GM23248 (cell line): ENCODE results near the gene ST3GAL3. TPM values are rescaled to one million over a fixed set of nuclear protein-coding genes. Genes with fewer than 3 reads are reported as not detected.
A peak's percentile ranks its signal among the peaks of the same experiment; 100 is the strongest.

ENCODE experiments used
- DNase-seq: peaks from one replicate; pipeline ENCODE4 v3.0.0-alpha.2; 2015
- H2AFZ ChIP-seq: fragments of 200-600 bp; sonication (generic); 2 replicates; pipeline ENCODE4 v1.6.1; 2016; ENCODE audit warnings: antibody characterized with exemption
- H3F3A ChIP-seq: fragments of 200-600 bp; sonication (generic); 2 replicates; pipeline ENCODE4 v1.6.1; 2016; ENCODE audit warnings: mild to moderate bottlenecking, antibody characterized with exemption, mixed run types; ENCODE audit not compliant: insufficient read depth
- H3K27ac ChIP-seq: fragments of 200-600 bp; sonication (generic); 2 replicates; pipeline ENCODE4 v1.5.1; 2016; ENCODE audit warnings: mild to moderate bottlenecking
- H3K27me3 ChIP-seq: fragments of 200-600 bp; sonication (generic); replicated peaks from 2 replicates; pipeline ENCODE4 v1.6.1; 2016; ENCODE audit warnings: mild to moderate bottlenecking; ENCODE audit not compliant: insufficient read depth
- H3K36me3 ChIP-seq: fragments of 200-600 bp; sonication (generic); 2 replicates; pipeline ENCODE4 v1.6.1; 2016; ENCODE audit warnings: low read depth, mild to moderate bottlenecking
- H3K4me1 ChIP-seq: fragments of 200-600 bp; sonication (generic); 2 replicates; pipeline ENCODE4 v1.6.1; 2016; ENCODE audit warnings: mild to moderate bottlenecking; ENCODE audit not compliant: insufficient read depth
- H3K4me2 ChIP-seq: fragments of 200-600 bp; sonication (generic); one replicate; pipeline ENCODE4 v1.6.1; 2016; ENCODE audit warnings: mild to moderate bottlenecking; ENCODE audit not compliant: unreplicated experiment
- H3K4me3 ChIP-seq: fragments of 200-600 bp; sonication (generic); 2 replicates; pipeline ENCODE4 v1.5.1; 2016; ENCODE audit warnings: mild to moderate bottlenecking
- H3K79me2 ChIP-seq: fragments of 200-600 bp; sonication (generic); 2 replicates; pipeline ENCODE4 v1.6.1; 2016; ENCODE audit warnings: mild to moderate bottlenecking; ENCODE audit not compliant: insufficient read depth
- H3K9ac ChIP-seq: fragments of 200-600 bp; sonication (generic); 2 replicates; pipeline ENCODE4 v1.6.1; 2016; ENCODE audit warnings: mild to moderate bottlenecking
- H3K9me2 ChIP-seq: fragments of 200-600 bp; sonication (generic); 2 replicates; pipeline ENCODE4 v1.6.1; 2016; ENCODE audit warnings: mixed run types, mild to moderate bottlenecking, moderate library complexity; ENCODE audit not compliant: insufficient read depth
- H3K9me3 ChIP-seq: fragments of 200-600 bp; sonication (generic); one replicate; pipeline ENCODE4 v1.6.1; 2017; ENCODE audit warnings: low read depth
- H4K20me1 ChIP-seq: fragments of 200-600 bp; sonication (generic); 2 replicates; pipeline ENCODE4 v1.6.0; 2016; ENCODE audit not compliant: insufficient read depth
- EZH2 ChIP-seq: fragments of 200-600 bp; sonication (generic); IDR thresholded peaks from 2 replicates; pipeline ENCODE4 v1.6.1; 2018; ENCODE audit warnings: antibody characterized with exemption, mild to moderate bottlenecking; ENCODE audit not compliant: insufficient read depth, poor library complexity, severe bottlenecking
- EZH2phosphoT487 ChIP-seq: fragments of 200-600 bp; sonication (generic); IDR thresholded peaks from 2 replicates; pipeline ENCODE4 v1.6.1; 2018; ENCODE audit warnings: antibody characterized with exemption, moderate library complexity, mild to moderate bottlenecking, low read depth; ENCODE audit not compliant: insufficient read depth
- WGBS, 2 experiments: methylation state at CpG; one replicate each; pipeline ENCODE4 v1.1.6; 2015 to 2017; ENCODE audit warnings: low lambda C conversion rate in 2 of 2, low coverage in 1 of 2; ENCODE audit errors: missing lambda C conversion rate in 2 of 2; 5-methylcytosine and 5-hydroxymethylcytosine counted together
- in situ Hi-C: fragments of 300-500 bp; cut with MboI; formaldehyde crosslinking; loops from 2 replicates; pipeline ENCODE4 v1.15.0; 2020
- polyA plus RNA-seq: library from polyadenylated mRNA; unstranded; fragments of >200 nt; fragmentation: Nextera tagmentation; extraction: Ambion mirVana; gene quantifications from 2 replicates; pipeline ENCODE4 v1.2.1, GENCODE V29; 2016
- total RNA-seq: library from RNA; depleted of rRNA; stranded (reverse); fragments of >200 nt; shearing (Covaris generic); gene quantifications from 2 replicates; pipeline ENCODE4 v1.2.3, GENCODE V29; 2014

Gene ST3GAL3
- total and polyA plus RNA-seq, 2 experiments from 2014 or later: 9.7 to 13.8 TPM

DNA sequence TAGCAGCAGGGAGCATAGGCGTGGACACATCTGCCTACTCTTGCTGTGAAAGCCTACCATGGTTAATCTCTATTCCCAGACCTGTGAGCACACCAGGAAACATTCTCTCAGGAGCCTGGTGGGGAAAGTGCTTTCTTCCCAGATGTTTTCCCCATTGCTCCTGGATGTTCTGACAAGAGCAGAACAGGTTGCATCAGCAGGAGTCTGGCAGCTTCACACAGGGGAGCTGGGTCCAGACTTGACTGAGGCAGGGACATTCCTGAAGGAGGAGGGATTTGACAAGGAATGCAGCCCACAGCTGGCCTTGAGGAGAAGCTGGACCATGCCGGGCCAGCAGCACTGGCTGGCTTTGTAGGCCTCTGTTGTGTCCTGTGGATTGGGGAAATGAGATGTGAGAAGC lies 205.3 kb downstream of the ST3GAL3 start:
- peaks cover 14% of the 10 kb centered on the region for H3K4me1 ChIP-seq
- no peaks in the 10 kb centered on the region for H3K9me3 ChIP-seq
- no peak overlapping the region for H3K4me2 ChIP-seq
- no peak overlapping the region for H3K27ac ChIP-seq
- H3K79me2 ChIP-seq: no peaks in the 10 kb centered on the region
- WGBS, 2 experiments: 60 to 69% methylated on average over 2 of the region's 2 CpGs
- H3F3A ChIP-seq: no peaks in the 10 kb centered on the region
- H4K20me1 ChIP-seq: no peaks in the 10 kb centered on the region
- H3K9ac ChIP-seq: no peak overlapping the region
- H3K27me3 ChIP-seq: no peaks in the 10 kb centered on the region
- TF ChIP-seq EZH2phosphoT487 (no peak), EZH2 (no peak)
- H2AFZ ChIP-seq: no peak overlapping the region
- peak; percentile 57 for DNase-seq
- no peak overlapping the region for H3K4me3 ChIP-seq
- H3K36me3 ChIP-seq: no peaks in the 10 kb centered on the region
- in situ Hi-C loops: no loop called here
- H3K9me2 ChIP-seq: no peaks in the 10 kb centered on the region

DNA sequence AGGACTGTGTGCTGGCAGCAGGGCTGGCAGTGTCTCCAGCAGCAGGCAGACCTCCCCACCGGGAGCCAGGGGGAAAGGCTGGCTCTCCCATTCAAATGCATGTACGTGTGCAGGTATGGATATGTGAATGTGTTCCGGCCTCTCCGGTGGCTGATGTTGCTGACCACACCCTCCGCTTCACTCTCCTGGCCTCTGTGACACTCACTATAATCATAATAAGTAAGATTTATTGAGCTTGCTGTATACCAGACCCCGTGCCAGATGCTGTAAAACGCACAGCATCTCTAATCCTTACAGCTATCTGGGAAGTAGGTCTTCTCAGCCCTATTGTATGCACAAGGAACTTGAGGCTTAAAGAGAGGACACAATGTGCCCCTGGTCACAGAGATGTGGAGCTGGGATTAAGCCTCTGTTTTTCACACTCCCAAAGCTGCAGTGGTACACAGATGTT lies 205.7 kb downstream of the ST3GAL3 start:
- Histone ChIP-seq H3K27me3 (no peaks in the 10 kb centered on the region), H4K20me1 (no peaks in the 10 kb centered on the region), H2AFZ (no peak overlapping the region), H3K4me3 (no peak overlapping the region), H3K9me2 (no peaks in the 10 kb centered on the region), H3F3A (no peaks in the 10 kb centered on the region), H3K36me3 (no peaks in the 10 kb centered on the region), H3K27ac (no peak overlapping the region), H3K4me2 (no peak overlapping the region), H3K79me2 (no peaks in the 10 kb centered on the region), H3K4me1 (peaks cover 14% of the 10 kb centered on the region), H3K9ac (no peak overlapping the region), H3K9me3 (no peaks in the 10 kb centered on the region)
- DNase-seq: no peak
- in situ Hi-C loops: no loop called here
- WGBS, 2 experiments: 83 to 86% methylated on average over 7 of the region's 7 CpGs
- no peak for TF ChIP-seq EZH2
- no peak for TF ChIP-seq EZH2phosphoT487

DNA sequence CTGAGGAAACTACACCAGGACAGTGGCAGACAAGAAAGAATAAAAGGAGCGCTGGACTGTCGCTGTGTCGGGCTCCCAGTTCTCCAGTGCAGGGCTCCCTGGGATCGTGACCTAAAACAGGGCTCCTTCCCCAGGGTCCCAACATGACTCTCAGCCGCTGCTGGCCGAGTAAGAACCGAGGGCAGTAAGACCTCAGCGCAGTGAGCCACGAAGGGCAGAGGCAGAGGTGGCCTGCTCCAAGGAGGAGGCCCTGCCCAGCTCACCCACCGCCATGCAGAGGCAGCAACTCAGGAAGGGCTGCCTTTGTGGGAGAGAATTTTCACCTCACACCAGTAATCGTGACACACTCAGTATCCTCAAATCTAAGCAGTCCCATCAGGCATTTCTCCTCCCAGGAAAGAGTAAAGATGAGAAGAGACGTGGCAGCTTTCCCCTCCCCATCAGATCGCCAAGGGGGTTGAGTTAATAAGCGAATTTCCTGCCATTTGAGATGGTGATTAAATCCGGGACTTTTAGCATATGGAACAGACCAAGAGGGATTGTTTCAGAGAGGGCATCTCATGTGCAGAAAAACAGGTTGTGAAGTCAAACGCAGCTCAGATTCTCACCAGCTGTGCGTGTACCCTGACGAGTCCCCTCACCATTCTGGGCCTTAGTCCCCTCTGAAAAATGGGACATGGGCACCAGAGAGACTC lies 206.5 kb downstream of the ST3GAL3 start:
- no peak overlapping the region for H3K9ac ChIP-seq
- H3K27me3 ChIP-seq: no peaks in the 10 kb centered on the region
- no peak for TF ChIP-seq EZH2
- no peak for TF ChIP-seq EZH2phosphoT487
- H3K27ac ChIP-seq: no peak overlapping the region
- H3K4me3 ChIP-seq: no peak overlapping the region
- no peak for DNase-seq
- 0 out of 2 replicates have a peak, but pooled peaks cover 3% of the 10 kb centered on the region for H3F3A ChIP-seq
- H3K79me2 ChIP-seq: no peaks in the 10 kb centered on the region
- H3K9me3 ChIP-seq: no peaks in the 10 kb centered on the region
- no peak overlapping the region for H2AFZ ChIP-seq
- in situ Hi-C loops: no loop called here
- H4K20me1 ChIP-seq: no peaks in the 10 kb centered on the region
- peaks cover 14% of the 10 kb centered on the region for H3K4me1 ChIP-seq
- H3K4me2 ChIP-seq: no peak overlapping the region
- no peaks in the 10 kb centered on the region for H3K36me3 ChIP-seq
- 83 to 84% methylated on average over 18 of the region's 18 CpGs for WGBS, 2 experiments
- no peaks in the 10 kb centered on the region for H3K9me2 ChIP-seq

DNA sequence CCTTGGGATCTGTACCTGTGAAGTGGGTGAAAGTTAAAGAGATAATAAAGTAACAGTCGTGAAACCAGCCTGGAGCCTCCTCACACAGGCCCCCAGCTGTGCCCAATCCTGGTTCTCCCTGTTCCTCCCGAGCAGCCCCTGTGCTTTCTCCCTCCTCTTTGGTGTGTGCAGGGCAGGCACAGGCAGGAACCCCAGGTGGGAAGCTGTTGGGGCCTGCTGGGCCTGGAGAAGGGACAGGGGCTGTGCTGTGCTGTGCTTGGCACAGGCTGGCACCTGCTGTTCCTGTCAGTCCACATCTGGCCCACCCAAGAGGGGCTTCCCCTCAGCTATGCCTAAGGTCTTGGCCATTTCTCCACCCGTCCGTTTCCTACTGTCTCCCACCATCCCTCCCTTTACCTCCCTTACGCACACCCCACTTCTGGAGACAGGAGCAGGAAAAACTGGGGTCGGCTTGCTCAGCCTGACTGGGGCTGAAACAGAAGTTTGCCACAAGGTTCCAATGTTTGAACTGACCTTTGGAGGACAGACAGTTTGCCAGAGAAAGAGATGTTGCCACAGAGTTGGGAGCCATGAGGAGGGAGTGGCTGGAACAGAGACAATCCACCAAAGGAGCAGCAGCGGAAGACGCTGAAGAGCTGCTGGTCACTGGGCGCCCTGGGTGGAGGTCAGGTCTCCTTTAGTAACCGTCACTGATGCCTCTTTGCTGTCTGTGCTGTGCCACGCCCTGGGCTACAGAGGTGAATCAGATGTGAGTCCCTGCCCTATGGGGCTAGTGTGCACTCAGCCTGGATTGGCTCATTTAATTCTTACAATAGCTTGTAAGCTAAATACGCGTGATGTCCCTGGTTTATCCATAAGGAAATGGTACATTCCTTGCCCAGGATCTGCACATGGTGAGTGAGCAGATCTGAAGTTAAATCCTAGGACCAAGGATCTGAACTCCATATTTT lies 207.5 kb downstream of the ST3GAL3 start:
- no peaks in the 10 kb centered on the region for H3K9me3 ChIP-seq
- H3K27me3 ChIP-seq: no peaks in the 10 kb centered on the region
- H3K36me3 ChIP-seq: no peaks in the 10 kb centered on the region
- no peak overlapping the region for H2AFZ ChIP-seq
- H3F3A ChIP-seq: 0 out of 2 replicates have a peak, but pooled peaks cover 3% of the 10 kb centered on the region
- in situ Hi-C loops: no loop called here
- DNase-seq: peak; percentile 9
- H3K4me1 ChIP-seq: peaks cover 14% of the 10 kb centered on the region
- H3K4me2 ChIP-seq: no peak overlapping the region
- H3K9ac ChIP-seq: no peak overlapping the region
- H3K9me2 ChIP-seq: no peaks in the 10 kb centered on the region
- no peaks in the 10 kb centered on the region for H3K79me2 ChIP-seq
- no peaks in the 10 kb centered on the region for H4K20me1 ChIP-seq
- WGBS, 2 experiments: 91 to 95% methylated on average over 13 of the region's 13 CpGs
- TF ChIP-seq EZH2phosphoT487 (no peak), EZH2 (no peak)
- no peak overlapping the region for H3K27ac ChIP-seq
- H3K4me3 ChIP-seq: no peak overlapping the region
